Heart left ventricle (tissue), 13 donors: ENCODE measurements around the gene GATAD2A.

ENCODE experiments used
- CTCF ChIP-seq, 12 donors: fragments of 200-600 bp; sonication (generic) in 4 of 12; IDR thresholded peaks; one replicate each; pipeline versions ENCODE4 v1.5.0 to v1.8.0; 2018 to 2022; ENCODE audit warnings: antibody characterized with exemption in 12 of 12, mild to moderate bottlenecking in 5 of 12
- POLR2A ChIP-seq, 2 donors: fragments of 450-650 bp; IDR thresholded peaks; one replicate each; pipeline ENCODE4 v1.6.1; 2017; ENCODE audit warnings: antibody characterized with exemption in 2 of 2, mild to moderate bottlenecking in 2 of 2, moderate library complexity in 2 of 2
- donor health status: ischemic (EF 13 %, LVEDD 7.1; RV severe dilation, severe dysfunction).
- donor health status: DM: no; HTN: yes; CAD: no.
- donor health status: DM: no; HTN: no; CAD: no.
- donor health status: ischemic (EF 25% LVEDD 6.9; RV normal size, moderate dysfunction).
- donor health status: ischemic (EF 25% LVEDD 5.7; RV mildly dilated, moderate dysfunction).
- donor health status: ischemic (EF 35%, LVEDD 5.7; RV mildly dilated, moderate dysfunction).
- donor health status: nonischemic (EF 11% LVEDD 7.7; RV severe dilation, severe dysfunction).
- donor health status: DM: yes; HTN: yes; CAD: no.
- donor health status: PGD.
- donor health status: ischemic (EF 29% LVEDD 5.4; RV normal size, mild dysfunction).
- donor health status: nonischemic (EF 23%, LVEDD 6.1; RV moderate dilation, normal function).

DNA sequence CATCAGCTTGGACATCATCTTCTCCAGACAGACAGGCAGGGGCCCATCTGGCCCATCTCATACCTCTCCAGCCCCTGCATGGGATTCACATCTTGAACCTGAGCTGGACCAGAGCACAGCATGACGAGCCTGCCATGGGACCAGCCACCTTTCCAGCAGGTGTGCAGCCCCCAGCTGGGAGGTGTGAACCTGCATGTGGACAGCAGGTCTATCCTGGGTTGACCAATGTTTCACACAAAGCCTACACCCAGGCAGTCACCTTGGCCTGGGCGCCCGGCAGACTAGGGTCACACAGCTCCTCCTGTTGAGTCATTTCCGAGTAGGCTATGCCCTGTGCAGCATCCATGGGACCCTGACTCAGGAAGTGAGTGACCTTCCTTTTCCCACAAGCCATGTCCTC is 43.4 kb upstream of the GATAD2A start:
- TF ChIP-seq POLR2A (IDR thresholded peaks at IDR 0.05) (no peak), CTCF (IDR thresholded peaks at IDR 0.05) (no peak)
